Nucleus accumbens (tissue), 56 donors: ENCODE data around the gene SLC38A4.
"Not testable (repeated sequence)": the region's sequence is repeated elsewhere in the genome, so short reads cannot be mapped to it uniquely, and the experiment has no call there.

Source experiments
- DNase-seq, 56 donors: peaks; one replicate each; lab custom pipeline; 2025; lab: John Stamatoyannopoulos, UW

Gene SLC38A4

DNA sequence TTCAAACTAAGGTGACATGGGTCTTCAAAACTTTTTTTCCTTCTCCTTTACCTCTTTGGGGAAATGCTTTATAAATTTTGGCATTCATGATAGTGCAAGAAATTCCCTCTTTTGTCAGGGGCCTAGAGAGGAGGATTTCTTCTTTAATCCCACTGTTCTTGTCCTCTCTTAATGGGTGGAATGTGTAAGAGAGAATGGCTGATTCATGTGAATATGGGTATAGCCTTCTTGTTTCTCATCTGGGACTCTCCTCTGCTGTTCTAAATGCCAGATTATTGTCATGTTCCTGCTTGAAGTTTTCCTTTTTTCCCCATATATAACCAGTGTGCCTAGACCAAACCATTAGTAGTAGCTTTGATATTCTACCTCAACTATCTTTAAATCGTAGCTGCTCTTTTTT lies 46.7 kb downstream of the SLC38A4 start:
- no peak for DNase-seq

DNA sequence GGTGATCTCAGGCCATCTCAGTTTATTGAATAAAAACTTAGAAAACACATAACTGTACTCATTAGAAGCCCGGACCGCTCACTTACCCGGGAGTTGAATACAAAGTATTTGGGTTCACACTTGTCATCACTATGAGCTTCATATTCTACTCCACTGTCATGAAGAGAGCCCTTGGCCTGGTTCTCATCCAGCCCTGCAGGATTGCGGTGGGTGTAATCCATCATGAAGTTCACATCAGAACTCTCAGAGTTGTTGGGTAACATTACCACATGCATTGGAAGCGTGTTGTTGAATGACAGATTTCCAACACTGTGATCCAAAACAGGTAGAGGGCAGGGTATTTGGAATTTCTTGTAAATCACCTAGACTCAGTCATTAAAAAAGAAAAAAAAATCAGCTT lies 47.4 kb downstream of the SLC38A4 start:
- DNase-seq = no peak

GRCh38 chr12:46777587-46777986 lies 48.2 kb downstream of the SLC38A4 start:
- DNase-seq = no peak

DNA sequence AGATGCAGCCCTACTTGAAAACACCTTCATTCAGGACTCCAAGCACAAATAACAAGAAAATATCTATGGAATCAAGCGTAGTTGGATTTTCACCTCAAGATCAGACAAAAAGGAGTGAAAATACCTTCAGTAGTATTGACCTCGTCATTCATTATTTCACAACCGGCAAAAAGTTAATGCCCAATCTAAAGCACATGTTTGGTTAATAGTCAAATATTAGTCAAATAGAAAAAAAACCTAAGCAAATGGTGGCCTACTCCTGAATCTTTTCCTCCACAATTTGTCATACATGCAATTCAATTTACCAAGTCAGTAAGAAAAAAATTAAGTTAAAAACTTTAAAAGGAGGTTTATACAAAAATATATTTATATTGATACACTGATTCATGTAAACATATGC lies 50.0 kb downstream of the SLC38A4 start:
- DNase-seq = no peak

DNA sequence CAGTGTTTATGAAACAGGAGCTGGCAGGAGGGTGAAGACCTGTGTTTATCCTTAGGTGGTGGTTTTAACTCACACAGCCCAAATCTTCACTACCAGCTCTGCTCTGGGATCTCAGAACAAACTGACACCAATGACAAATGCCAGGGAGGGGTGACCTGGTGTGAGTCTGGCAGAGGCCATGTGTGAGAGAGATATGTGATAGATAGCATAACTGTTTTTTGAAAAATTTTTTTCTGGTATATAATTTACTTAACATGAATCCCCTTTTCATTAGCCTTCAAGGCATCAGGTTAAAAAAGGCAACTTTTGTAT lies 51.5 kb downstream of the SLC38A4 start:
- no peak for DNase-seq

- no peak for DNase-seq
These were observed 52.0 kb downstream of the SLC38A4 start for GRCh38 chr12:46773586-46774321.

DNA sequence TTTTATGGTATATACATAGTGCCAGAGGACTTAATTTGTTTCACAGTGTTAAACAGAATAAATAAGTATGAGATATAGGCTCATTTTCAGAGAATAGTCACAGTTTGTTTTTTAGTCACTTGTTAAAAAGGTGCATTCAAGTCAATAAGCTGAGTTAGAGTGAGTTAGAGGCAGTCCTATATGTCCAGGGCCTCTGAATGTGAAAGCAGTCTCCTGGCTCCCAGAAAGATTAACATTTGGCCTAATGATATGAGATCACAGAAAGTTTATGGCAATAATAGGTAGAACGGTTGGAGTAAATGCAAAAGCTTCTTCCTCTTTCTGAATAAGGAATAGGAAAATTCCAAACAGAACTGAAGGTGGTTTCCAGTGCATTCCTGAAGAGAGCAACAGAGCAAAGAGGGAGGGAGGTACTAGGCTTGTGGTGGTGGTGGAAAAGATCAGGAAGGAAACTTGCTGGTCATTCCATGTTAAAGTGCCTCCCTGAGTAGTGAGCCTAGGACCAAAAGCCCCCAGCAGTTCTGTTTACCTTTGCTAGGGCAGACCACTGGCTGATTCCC lies 54.4 kb downstream of the SLC38A4 start:
- DNase-seq = no peak

GRCh38 chr12:46770501-46771183 lies 55.2 kb downstream of the SLC38A4 start:
- no peak for DNase-seq

GRCh38 chr12:46764005-46764404 lies 61.8 kb downstream of the SLC38A4 start:
- DNase-seq = no peak

DNA sequence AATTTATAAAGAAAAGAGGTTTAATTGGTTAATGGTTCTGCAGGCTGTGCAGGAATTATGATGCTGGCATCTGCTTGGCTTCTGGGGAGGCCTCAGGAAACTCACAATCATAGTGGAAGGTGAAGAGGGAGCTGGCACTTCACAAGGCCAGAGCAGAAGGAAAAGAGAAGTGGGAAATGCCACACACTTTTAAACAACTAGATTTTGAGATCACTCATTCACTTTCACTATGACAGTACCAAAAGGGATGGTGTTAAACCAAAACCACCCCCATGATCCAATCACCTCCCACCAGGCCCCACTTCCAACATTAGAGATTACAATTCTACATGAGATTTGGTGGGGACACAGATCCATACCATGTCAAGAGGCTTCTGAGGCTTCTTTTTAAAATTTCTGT lies 62.6 kb downstream of the SLC38A4 start:
- no peak for DNase-seq

DNA sequence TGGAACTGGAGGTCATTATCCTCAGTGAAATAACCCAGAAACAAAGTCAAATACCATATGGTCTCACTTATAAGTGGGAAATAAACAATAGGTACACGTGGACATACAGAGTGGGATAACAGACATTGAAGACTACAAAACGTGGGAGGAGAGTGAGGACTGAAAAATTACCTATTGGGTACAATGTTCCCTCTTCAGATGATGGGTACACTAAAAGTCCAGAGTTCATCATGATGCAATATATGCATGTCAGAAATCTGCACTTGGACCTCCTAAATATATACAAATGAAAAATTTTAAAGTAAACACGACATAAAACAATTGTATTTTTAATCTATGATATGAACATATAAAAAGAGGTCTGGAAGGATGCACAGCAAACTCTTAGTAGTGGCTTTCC lies 71.2 kb downstream of the SLC38A4 start:
- no peak for DNase-seq

- DNase-seq = no peak
These were observed 73.4 kb downstream of the SLC38A4 start for GRCh38 chr12:46752396-46752795.

DNA sequence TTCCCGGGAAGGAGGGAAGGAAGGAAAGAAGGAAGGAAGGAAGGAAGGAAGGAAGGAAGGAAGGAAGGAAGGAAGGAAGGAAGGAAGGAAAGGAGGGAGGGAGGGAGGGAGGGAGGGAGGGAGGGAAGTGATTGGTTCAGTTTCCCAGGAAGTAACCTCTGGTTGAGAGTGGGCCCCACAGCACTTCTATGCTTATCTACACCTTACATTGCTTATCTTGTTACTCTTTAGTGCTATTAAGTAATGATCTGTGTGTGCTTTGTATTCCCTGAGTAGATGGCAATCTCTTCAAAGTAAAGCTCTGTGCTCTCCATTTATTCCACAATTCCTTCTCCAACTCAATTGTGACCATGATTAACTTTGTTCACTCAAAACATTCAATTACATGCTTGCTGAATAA lies 74.6 kb downstream of the SLC38A4 start:
- DNase-seq = no peak

DNA sequence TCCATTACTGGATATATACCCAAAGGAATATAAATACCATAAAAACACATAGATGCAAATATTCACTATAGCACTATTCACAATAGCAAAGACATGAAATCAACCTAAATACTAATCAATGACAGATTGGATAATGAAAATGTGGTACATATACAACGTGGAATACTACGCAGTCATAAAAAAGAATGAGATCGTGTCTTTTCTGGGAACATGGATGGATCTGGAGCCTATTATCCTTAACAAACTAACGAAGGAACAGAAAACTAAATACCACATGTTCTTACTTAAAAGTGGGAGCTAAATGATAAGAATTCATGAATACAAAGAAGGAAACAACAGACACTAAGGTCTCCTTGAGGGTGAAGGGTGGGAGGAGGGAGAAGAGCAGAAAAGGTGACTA lies 76.5 kb downstream of the SLC38A4 start:
- no peak for DNase-seq

GRCh38 chr12:46744283-46744682 lies 81.5 kb downstream of the SLC38A4 start:
- no peak for DNase-seq

- no peak for DNase-seq
These were observed 82.3 kb downstream of the SLC38A4 start for GRCh38 chr12:46743456-46743855.

GRCh38 chr12:46742271-46742670 lies 83.5 kb downstream of the SLC38A4 start:
- not testable (repeated sequence) for DNase-seq

DNA sequence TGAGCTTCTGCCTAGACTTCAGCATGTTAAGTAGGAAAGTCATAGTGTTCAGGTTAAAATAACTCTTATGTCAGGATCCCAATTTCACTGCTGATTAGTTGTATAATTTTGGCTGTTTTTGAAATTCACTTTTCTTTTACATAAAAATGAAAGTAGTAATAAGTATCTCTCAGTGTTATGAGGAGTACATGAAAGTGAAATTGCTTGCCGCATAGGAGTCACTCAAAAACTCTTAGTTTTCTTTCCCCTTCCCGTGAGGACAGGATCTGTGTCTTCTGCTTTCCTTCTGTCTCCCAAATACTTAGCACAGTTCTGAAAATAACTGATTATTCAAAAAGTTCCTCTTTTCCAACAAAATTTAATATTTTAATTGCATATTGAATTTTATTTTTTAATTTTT lies 100.5 kb downstream of the SLC38A4 start:
- DNase-seq = no peak

DNA sequence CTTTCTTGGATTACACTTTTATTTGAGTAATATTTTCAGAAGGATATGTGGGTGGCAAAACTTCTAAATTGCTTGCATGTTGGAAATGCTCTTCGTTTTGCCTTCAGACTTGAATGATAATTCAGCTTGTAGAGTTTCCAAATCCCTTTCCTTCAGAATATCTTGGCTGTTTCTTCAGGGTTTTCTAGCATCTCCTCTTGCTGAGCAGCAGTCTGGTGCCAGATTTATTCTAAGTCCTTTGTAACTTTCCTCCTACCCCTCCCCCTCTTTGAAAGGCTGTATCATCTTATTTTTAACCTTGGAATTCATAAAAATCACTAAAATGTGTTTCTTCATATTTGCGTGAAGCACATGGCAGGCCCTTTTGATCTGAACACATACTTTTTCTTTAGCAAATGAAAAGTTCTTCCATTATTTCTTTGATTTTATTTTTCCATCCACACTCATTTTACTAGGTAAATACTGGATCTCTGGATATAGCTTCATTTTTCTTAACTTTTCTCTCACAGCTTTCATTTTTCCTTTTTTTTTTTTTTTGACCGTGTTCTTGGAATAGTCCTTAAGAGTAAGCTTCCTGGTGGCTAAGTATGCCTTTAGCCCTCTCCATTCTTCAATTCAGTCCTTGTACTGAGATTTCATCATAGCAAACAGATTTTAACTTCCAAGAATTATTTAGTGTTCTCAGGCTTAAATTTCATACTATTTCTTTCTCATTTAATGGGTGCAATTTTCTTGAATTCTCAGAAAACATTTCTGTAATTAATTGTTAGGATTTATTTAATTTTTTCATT lies 102.0 kb downstream of the SLC38A4 start:
- DNase-seq = no peak

GRCh38 chr12:46722394-46723185 lies 103.2 kb downstream of the SLC38A4 start:
- no peak for DNase-seq

DNA sequence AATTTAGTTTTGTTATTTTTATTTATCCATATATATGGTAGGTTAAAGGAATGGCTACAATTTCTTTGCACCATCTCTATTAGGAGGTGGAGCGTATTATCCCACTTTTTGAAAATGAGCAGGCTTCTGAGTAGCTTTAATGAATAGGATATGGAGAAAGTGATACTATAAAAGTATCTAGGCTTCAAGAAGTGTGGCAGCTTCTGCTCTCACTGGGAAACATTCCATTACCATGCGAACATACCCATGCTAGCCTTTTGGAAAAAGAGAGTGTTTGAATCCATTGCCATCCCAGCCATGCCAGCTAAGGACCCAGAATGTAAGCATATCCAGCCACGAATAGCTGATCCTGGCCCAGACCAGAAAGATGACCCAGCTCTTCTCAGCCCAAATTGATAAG lies 107.3 kb downstream of the SLC38A4 start:
- DNase-seq = no peak
